SK-N-SH treated with all-trans-retinoic acid at 6 μM for 48 hours (cell line): Measurements from ENCODE around the gene DOCK2.

ENCODE experiments used
- OSR1 ChIP-seq: fragments of 250-450 bp; sonication (Bioruptor Pico); IDR thresholded peaks from 2 replicates; pipeline ENCODE4 v1.8.0; 2022; ENCODE audit warnings: moderate library complexity, mild to moderate bottlenecking, inconsistent platforms
- RARB ChIP-seq: fragments of 250-450 bp; sonication (Bioruptor Pico); IDR thresholded peaks from 2 replicates; pipeline ENCODE4 v1.8.0; 2021; ENCODE audit warnings: mild to moderate bottlenecking, moderate library complexity
- ZFP3 ChIP-seq: fragments of 250-450 bp; sonication (Bioruptor Pico); IDR thresholded peaks from 2 replicates; pipeline ENCODE4 v1.5.0; 2020; ENCODE audit warnings: mild to moderate bottlenecking, moderate library complexity
- ZNF565 ChIP-seq: fragments of 450-650 bp; formaldehyde crosslinking; conservative IDR thresholded peaks from 2 replicates; pipeline ENCODE4 v1.5.0; 2020; ENCODE audit warnings: low read depth, mild to moderate bottlenecking, moderate library complexity
- ZNF8 ChIP-seq: fragments of 450-650 bp; formaldehyde crosslinking; IDR thresholded peaks from 2 replicates; pipeline ENCODE4 v1.5.0; 2020; ENCODE audit warnings: mild to moderate bottlenecking, moderate library complexity
- TF ChIP-seq, protein P1 (sequence below): fragments of 250-450 bp; sonication (Bioruptor Pico); IDR thresholded peaks from 2 replicates; pipeline ENCODE4 v1.5.1; 2020; ENCODE audit warnings: low read depth, mild to moderate bottlenecking, moderate library complexity
- TF ChIP-seq, protein P2 (sequence below): fragments of 250-450 bp; sonication (Bioruptor Pico); IDR thresholded peaks from 2 replicates; pipeline ENCODE4 v1.8.0; 2020; ENCODE audit warnings: mild to moderate bottlenecking, moderate library complexity, borderline replicate concordance
- TF ChIP-seq, protein P3 (sequence below): fragments of 250-450 bp; sonication (Bioruptor Pico); IDR thresholded peaks from 2 replicates; pipeline ENCODE4 v1.5.0; 2020; ENCODE audit warnings: mild to moderate bottlenecking, moderate library complexity
- TF ChIP-seq, protein P4 (sequence below): fragments of 250-450 bp; sonication (Bioruptor Pico); IDR thresholded peaks from 2 replicates; pipeline ENCODE4 v1.5.1; 2021; ENCODE audit warnings: mild to moderate bottlenecking, moderate library complexity

DNA sequence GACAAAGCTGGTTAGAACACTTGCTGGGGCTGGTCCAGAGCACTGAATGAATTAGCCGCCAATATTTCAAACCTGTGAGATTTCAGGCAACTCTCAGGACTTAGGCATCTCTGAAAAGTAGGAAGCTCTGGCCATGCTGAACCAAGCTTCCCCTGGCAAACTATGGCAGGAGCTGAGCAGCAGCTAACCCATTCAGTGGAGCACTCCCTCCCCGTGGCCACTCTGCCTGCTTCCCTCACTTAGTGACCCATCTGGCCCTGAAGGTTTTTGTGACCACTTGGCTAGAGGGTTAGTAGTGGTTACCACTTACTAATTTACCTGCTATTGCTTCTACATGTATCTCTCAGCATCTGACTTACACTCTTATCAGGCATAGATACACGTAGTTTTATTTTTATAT, 494.2 kb downstream of the DOCK2 start:
- TF ChIP-seq ZNF8 (no peak), ZFP3 (CRISPR knock-in tag) (no peak), ZNF565 (CRISPR knock-in tag) (no peak), RARB (CRISPR knock-in tag) (no peak), OSR1 (CRISPR knock-in tag) (no peak)
- TF ChIP-seq, protein P1, sequence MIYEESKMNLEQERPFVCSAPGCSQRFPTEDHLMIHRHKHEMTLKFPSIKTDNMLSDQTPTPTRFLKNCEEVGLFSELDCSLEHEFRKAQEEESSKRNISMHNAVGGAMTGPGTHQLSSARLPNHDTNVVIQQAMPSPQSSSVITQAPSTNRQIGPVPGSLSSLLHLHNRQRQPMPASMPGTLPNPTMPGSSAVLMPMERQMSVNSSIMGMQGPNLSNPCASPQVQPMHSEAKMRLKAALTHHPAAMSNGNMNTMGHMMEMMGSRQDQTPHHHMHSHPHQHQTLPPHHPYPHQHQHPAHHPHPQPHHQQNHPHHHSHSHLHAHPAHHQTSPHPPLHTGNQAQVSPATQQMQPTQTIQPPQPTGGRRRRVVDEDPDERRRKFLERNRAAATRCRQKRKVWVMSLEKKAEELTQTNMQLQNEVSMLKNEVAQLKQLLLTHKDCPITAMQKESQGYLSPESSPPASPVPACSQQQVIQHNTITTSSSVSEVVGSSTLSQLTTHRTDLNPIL: no peak
- TF ChIP-seq, protein P2, sequence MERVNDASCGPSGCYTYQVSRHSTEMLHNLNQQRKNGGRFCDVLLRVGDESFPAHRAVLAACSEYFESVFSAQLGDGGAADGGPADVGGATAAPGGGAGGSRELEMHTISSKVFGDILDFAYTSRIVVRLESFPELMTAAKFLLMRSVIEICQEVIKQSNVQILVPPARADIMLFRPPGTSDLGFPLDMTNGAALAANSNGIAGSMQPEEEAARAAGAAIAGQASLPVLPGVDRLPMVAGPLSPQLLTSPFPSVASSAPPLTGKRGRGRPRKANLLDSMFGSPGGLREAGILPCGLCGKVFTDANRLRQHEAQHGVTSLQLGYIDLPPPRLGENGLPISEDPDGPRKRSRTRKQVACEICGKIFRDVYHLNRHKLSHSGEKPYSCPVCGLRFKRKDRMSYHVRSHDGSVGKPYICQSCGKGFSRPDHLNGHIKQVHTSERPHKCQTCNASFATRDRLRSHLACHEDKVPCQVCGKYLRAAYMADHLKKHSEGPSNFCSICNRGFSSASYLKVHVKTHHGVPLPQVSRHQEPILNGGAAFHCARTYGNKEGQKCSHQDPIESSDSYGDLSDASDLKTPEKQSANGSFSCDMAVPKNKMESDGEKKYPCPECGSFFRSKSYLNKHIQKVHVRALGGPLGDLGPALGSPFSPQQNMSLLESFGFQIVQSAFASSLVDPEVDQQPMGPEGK (CRISPR knock-in tag): no peak
- TF ChIP-seq, protein P3, sequence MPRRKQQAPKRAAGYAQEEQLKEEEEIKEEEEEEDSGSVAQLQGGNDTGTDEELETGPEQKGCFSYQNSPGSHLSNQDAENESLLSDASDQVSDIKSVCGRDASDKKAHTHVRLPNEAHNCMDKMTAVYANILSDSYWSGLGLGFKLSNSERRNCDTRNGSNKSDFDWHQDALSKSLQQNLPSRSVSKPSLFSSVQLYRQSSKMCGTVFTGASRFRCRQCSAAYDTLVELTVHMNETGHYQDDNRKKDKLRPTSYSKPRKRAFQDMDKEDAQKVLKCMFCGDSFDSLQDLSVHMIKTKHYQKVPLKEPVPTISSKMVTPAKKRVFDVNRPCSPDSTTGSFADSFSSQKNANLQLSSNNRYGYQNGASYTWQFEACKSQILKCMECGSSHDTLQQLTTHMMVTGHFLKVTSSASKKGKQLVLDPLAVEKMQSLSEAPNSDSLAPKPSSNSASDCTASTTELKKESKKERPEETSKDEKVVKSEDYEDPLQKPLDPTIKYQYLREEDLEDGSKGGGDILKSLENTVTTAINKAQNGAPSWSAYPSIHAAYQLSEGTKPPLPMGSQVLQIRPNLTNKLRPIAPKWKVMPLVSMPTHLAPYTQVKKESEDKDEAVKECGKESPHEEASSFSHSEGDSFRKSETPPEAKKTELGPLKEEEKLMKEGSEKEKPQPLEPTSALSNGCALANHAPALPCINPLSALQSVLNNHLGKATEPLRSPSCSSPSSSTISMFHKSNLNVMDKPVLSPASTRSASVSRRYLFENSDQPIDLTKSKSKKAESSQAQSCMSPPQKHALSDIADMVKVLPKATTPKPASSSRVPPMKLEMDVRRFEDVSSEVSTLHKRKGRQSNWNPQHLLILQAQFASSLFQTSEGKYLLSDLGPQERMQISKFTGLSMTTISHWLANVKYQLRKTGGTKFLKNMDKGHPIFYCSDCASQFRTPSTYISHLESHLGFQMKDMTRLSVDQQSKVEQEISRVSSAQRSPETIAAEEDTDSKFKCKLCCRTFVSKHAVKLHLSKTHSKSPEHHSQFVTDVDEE (CRISPR knock-in tag): no peak
- TF ChIP-seq, protein P4, sequence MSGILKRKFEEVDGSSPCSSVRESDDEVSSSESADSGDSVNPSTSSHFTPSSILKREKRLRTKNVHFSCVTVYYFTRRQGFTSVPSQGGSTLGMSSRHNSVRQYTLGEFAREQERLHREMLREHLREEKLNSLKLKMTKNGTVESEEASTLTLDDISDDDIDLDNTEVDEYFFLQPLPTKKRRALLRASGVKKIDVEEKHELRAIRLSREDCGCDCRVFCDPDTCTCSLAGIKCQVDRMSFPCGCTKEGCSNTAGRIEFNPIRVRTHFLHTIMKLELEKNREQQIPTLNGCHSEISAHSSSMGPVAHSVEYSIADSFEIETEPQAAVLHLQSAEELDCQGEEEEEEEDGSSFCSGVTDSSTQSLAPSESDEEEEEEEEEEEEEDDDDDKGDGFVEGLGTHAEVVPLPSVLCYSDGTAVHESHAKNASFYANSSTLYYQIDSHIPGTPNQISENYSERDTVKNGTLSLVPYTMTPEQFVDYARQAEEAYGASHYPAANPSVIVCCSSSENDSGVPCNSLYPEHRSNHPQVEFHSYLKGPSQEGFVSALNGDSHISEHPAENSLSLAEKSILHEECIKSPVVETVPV (CRISPR knock-in tag): no peak
